Left lobe of liver (tissue), 2 donors: Measurements from ENCODE around the gene DPP6. TPM values are rescaled to one million over a fixed set of nuclear protein-coding genes. Genes with fewer than 3 reads are reported as not detected.
"Not testable (repeated sequence)": the region's sequence is repeated elsewhere in the genome, so short reads cannot be mapped to it uniquely, and the experiment has no call there.

Source experiments
- ATAC-seq: fragments of 200-7000 bp; cut with Tn5 transposase; one replicate; pipeline ENCODE4 v1.9.1; 2020; ENCODE audit warnings: mild to moderate bottlenecking, moderate library complexity
- DNase-seq: peaks from one replicate; pipeline ENCODE4 v3.0.0-alpha.2; 2020; ENCODE audit warnings: low spot score
- total RNA-seq: library from RNA; stranded (reverse); gene quantifications from one replicate; pipeline ENCODE4 v1.2.1, GENCODE V29; 2021
- donor health status: DM: no; HTN: no; CAD: no; lungs with moderate emphysema.
- donor health status: DM: no; HTN: yes; CAD: no.

The DPP6 gene
- total RNA-seq = not detected

GRCh38 chr7:154051643-154052529 lies at the start of gene DPP6:
Gene DPP6 (plus strand): TSS chr7:154052398.
- not testable (repeated sequence) for ATAC-seq, DNase-seq

GRCh38 chr7:154009423-154009911 lies 42.7 kb upstream of the DPP6 start:
- ATAC-seq, DNase-seq: not testable (repeated sequence)

- ATAC-seq, DNase-seq: not testable (repeated sequence)
These were observed 41.3 kb upstream of the DPP6 start for GRCh38 chr7:154010726-154011568.

- ATAC-seq, DNase-seq: not testable (repeated sequence)
These were observed 39.4 kb upstream of the DPP6 start for GRCh38 chr7:154012800-154013199.

- not testable (repeated sequence) for ATAC-seq, DNase-seq
These were observed 36.6 kb upstream of the DPP6 start for GRCh38 chr7:154015636-154016035.

- DNase-seq, ATAC-seq: not testable (repeated sequence)
These were observed 33.8 kb upstream of the DPP6 start for GRCh38 chr7:154018354-154018753.

- ATAC-seq, DNase-seq: not testable (repeated sequence)
These were observed 24.4 kb upstream of the DPP6 start for GRCh38 chr7:154027805-154028204.

- not testable (repeated sequence) for ATAC-seq, DNase-seq
These were observed 21.6 kb upstream of the DPP6 start for GRCh38 chr7:154030476-154031080.

GRCh38 chr7:154039466-154040165 lies 12.6 kb upstream of the DPP6 start:
- not testable (repeated sequence) for DNase-seq
- peak; percentile 96 for ATAC-seq

GRCh38 chr7:154050394-154050793 lies 1.8 kb upstream of the DPP6 start:
- DNase-seq, ATAC-seq: not testable (repeated sequence)

GRCh38 chr7:154051006-154051642 lies 1.1 kb upstream of the DPP6 start:
- peak; percentile 97 for ATAC-seq
- not testable (repeated sequence) for DNase-seq

GRCh38 chr7:154052530-154053252 lies 493 bp downstream of the DPP6 start:
- ATAC-seq, DNase-seq: not testable (repeated sequence)

- peak; percentile 78 for ATAC-seq
These were observed 1.5 kb downstream of the DPP6 start for GRCh38 chr7:154053466-154054312.

GRCh38 chr7:154054664-154055063 lies 2.5 kb downstream of the DPP6 start:
- not testable (repeated sequence) for DNase-seq, ATAC-seq

More at GRCh38 chr7:154053466-154054312, 1.5 kb downstream of the DPP6 start:
- DNase-seq = not testable (repeated sequence)

- DNase-seq = not testable (repeated sequence)
- ATAC-seq = peak; percentile 65
These were observed 3.4 kb downstream of the DPP6 start for GRCh38 chr7:154055491-154056106.

GRCh38 chr7:154058783-154059182 lies 6.6 kb downstream of the DPP6 start:
- not testable (repeated sequence) for ATAC-seq

GRCh38 chr7:154060551-154060950 lies 8.4 kb downstream of the DPP6 start:
- ATAC-seq, DNase-seq: not testable (repeated sequence)

More at GRCh38 chr7:154058783-154059182, 6.6 kb downstream of the DPP6 start:
- not testable (repeated sequence) for DNase-seq
